H1 (cell line): Measurements from ENCODE around the gene ATP6V1G3. TPM values are rescaled to one million over a fixed set of nuclear protein-coding genes. Genes with fewer than 3 reads are reported as not detected.

Experiments used
- CTCF ChIA-PET: fragments of 300-600 bp; sonication (Branson Sonifier 250); formaldehyde crosslinking; loops from one replicate; lab custom pipeline; 2021; ENCODE audit not compliant: partially characterized antibody; lab: Charles Lee
- POLR2A ChIA-PET: fragments of 300-600 bp; sonication (Branson Sonifier 250); formaldehyde crosslinking; loops from one replicate; lab custom pipeline; 2021; ENCODE audit warnings: inconsistent platforms; ENCODE audit not compliant: partially characterized antibody; lab: Charles Lee
- DNase-seq, 2 experiments: peaks; one replicate each; pipeline versions ENCODE4 v3.0.0 to v3.0.0-alpha.2; 2010 to 2022; ENCODE audit warnings: low spot score in 2 of 2, low read depth in 1 of 2, mixed read lengths in 1 of 2
- FAIRE-seq: peaks from 2 replicates; lab custom pipeline; 2011; peaks lifted over from hg19 to GRCh38; lab: Jason Lieb, UNC
- H2AFZ ChIP-seq: 2 replicates; pipeline ENCODE4 v1.8.1; 2012; ENCODE audit warnings: low read length, inconsistent platforms
- H2AK5ac ChIP-seq: 2 replicates; pipeline ENCODE4 v1.6.1; 2013; ENCODE audit warnings: low read depth, low read length
- H2BK120ac ChIP-seq: replicated peaks from 2 replicates; pipeline ENCODE3; 2013; ENCODE audit warnings: low read depth, low read length, inconsistent platforms
- H2BK12ac ChIP-seq: 2 replicates; pipeline ENCODE4 v1.6.1; 2013; ENCODE audit warnings: low read depth, low read length
- H2BK15ac ChIP-seq: 2 replicates; pipeline ENCODE4 v1.6.1; 2013; ENCODE audit warnings: low read length
- H2BK20ac ChIP-seq: 2 replicates; pipeline ENCODE4 v1.6.1; 2013; ENCODE audit warnings: low read length
- H2BK5ac ChIP-seq: 2 replicates; pipeline ENCODE4 v1.6.1; 2013; ENCODE audit warnings: low read depth, low read length
- H3K14ac ChIP-seq: 2 replicates; pipeline ENCODE4 v1.6.1; 2013; ENCODE audit warnings: inconsistent platforms; ENCODE audit not compliant: insufficient read length
- H3K18ac ChIP-seq: 2 replicates; pipeline ENCODE4 v1.6.1; 2013; ENCODE audit warnings: low read length; ENCODE audit errors: extremely low read depth
- H3K23ac ChIP-seq: 2 replicates; pipeline ENCODE4 v1.6.1; 2013; ENCODE audit warnings: inconsistent platforms; ENCODE audit not compliant: insufficient read length
- H3K23me2 ChIP-seq: 2 replicates; pipeline ENCODE4 v1.6.1; 2013; ENCODE audit warnings: low read depth, low read length
- H3K27ac ChIP-seq: 2 replicates; pipeline ENCODE4 v1.6.1; 2011; ENCODE audit warnings: low read depth, low read length, inconsistent platforms
- H3K27me3 ChIP-seq, 4 experiments: replicated peaks in 1 of 4; 1 replicate in 1 of 4; 2 replicates in 3 of 4; pipeline versions ENCODE4 v1.6.1 to v1.8.1; 2011 to 2013; ENCODE audit warnings: low read length in 3 of 4, mild to moderate bottlenecking in 3 of 4, inconsistent platforms in 2 of 4, mixed read lengths in 2 of 4, moderate library complexity in 1 of 4; ENCODE audit not compliant: control insufficient read depth in 3 of 4, insufficient read depth in 3 of 4; ENCODE audit errors: extremely low read depth in 1 of 4
- H3K36me3 ChIP-seq, 4 experiments: 2 replicates each; pipeline versions ENCODE4 v1.6.1 to v1.8.1; 2011 to 2013; ENCODE audit warnings: mild to moderate bottlenecking in 4 of 4, low read length in 3 of 4, moderate library complexity in 2 of 4, control low read depth in 1 of 4, inconsistent platforms in 1 of 4; ENCODE audit not compliant: insufficient read depth in 4 of 4, control insufficient read depth in 2 of 4
- H3K4ac ChIP-seq: replicated peaks from 2 replicates; pipeline ENCODE3; 2013; ENCODE audit warnings: low read length, low read depth, mixed read lengths, inconsistent platforms; ENCODE audit not compliant: insufficient read length
- H3K4me1 ChIP-seq, 4 experiments: replicated peaks in 1 of 4; 1 replicate in 1 of 4; 2 replicates in 3 of 4; pipeline versions ENCODE4 v1.6.1 to v1.8.1; 2011 to 2013; ENCODE audit warnings: low read length in 3 of 4, inconsistent platforms in 2 of 4, mixed read lengths in 1 of 4; ENCODE audit not compliant: insufficient read depth in 4 of 4, control insufficient read depth in 3 of 4
- H3K4me2 ChIP-seq, 2 experiments: 2 replicates each; pipeline versions ENCODE4 v1.6.1 to v1.8.1; 2011 to 2013; ENCODE audit warnings: low read depth in 2 of 2, low read length in 2 of 2, control low read depth in 1 of 2, inconsistent platforms in 1 of 2, mild to moderate bottlenecking in 1 of 2; ENCODE audit not compliant: insufficient read depth in 1 of 2
- H3K4me3 ChIP-seq, 4 experiments: fragments of 200-600, 300-600 bp in 1 of 4; sonication (generic), shearing (Covaris generic), sonication (Bioruptor Twin) in 1 of 4; 2 replicates each; pipeline versions ENCODE4 v1.5.1 to v1.8.1; 2011 to 2016; ENCODE audit warnings: low read length in 4 of 4, low read depth in 3 of 4, control low read depth in 2 of 4, inconsistent platforms in 2 of 4, mild to moderate bottlenecking in 2 of 4, mixed read lengths in 1 of 4, moderate library complexity in 1 of 4; ENCODE audit not compliant: insufficient read depth in 2 of 4; ENCODE audit errors: extremely low read depth in 1 of 4
- H3K56ac ChIP-seq: replicated peaks from 2 replicates; pipeline ENCODE3; 2013; ENCODE audit warnings: low read depth, mild to moderate bottlenecking, mixed read lengths, low read length, inconsistent platforms; ENCODE audit not compliant: insufficient read length
- H3K79me1 ChIP-seq: 2 replicates; pipeline ENCODE4 v1.6.1; 2013; ENCODE audit warnings: low read depth, low read length, control low read depth
- H3K79me2 ChIP-seq, 2 experiments: 2 replicates each; pipeline versions ENCODE4 v1.6.1 to v1.8.1; 2012 to 2013; ENCODE audit warnings: low read length in 2 of 2, mild to moderate bottlenecking in 2 of 2, inconsistent platforms in 1 of 2; ENCODE audit not compliant: insufficient read depth in 2 of 2, control insufficient read depth in 1 of 2
- H3K9ac ChIP-seq, 4 experiments: replicated peaks in 1 of 4; 1 replicate in 1 of 4; 2 replicates in 3 of 4; pipeline versions ENCODE4 v1.6.1 to v1.8.1; 2011 to 2013; ENCODE audit warnings: low read depth in 3 of 4, low read length in 3 of 4, control low read depth in 2 of 4, mild to moderate bottlenecking in 2 of 4, moderate library complexity in 2 of 4, inconsistent platforms in 1 of 4; ENCODE audit errors: extremely low read depth in 1 of 4
- H3K9me3 ChIP-seq, 2 experiments: 2 replicates each; pipeline versions ENCODE4 v1.6.1 to v1.8.1; 2012 to 2013; ENCODE audit warnings: mild to moderate bottlenecking in 2 of 2, moderate library complexity in 2 of 2, control low read depth in 1 of 2, inconsistent platforms in 1 of 2, low read depth in 1 of 2, low read length in 1 of 2, mixed read lengths in 1 of 2; ENCODE audit not compliant: insufficient read depth in 2 of 2
- H4K20me1 ChIP-seq, 2 experiments: replicated peaks in 1 of 2; 2 replicates each; pipeline versions ENCODE3 to v1.8.1; 2011 to 2013; ENCODE audit warnings: inconsistent platforms in 2 of 2, low read length in 2 of 2, mild to moderate bottlenecking in 1 of 2; ENCODE audit not compliant: insufficient read depth in 2 of 2, control insufficient read depth in 1 of 2
- H4K5ac ChIP-seq: 2 replicates; pipeline ENCODE4 v1.6.1; 2013; ENCODE audit warnings: low read length, low read depth, mixed read lengths, inconsistent platforms; ENCODE audit not compliant: insufficient read length
- H4K8ac ChIP-seq: 2 replicates; pipeline ENCODE4 v1.8.0; 2013; ENCODE audit warnings: mild to moderate bottlenecking, moderate library complexity, low read length, inconsistent platforms; ENCODE audit not compliant: insufficient read depth; ENCODE audit errors: extremely low read depth
- H4K91ac ChIP-seq: replicated peaks from 2 replicates; pipeline ENCODE3; 2013; ENCODE audit warnings: low read length, mixed read lengths, inconsistent platforms; ENCODE audit not compliant: insufficient read length
- CBX5 ChIP-seq: fragments of 300-800, 300-1000 bp; sonication (generic); IDR thresholded peaks from 2 replicates; pipeline ENCODE4 v1.7.1; 2016; ENCODE audit warnings: antibody characterized with exemption, low read length, low read depth
- CBX8 ChIP-seq: fragments of 300-800, 300-1000 bp; sonication (generic); IDR thresholded peaks from 2 replicates; pipeline ENCODE4 v1.7.1; 2016; ENCODE audit warnings: low read depth, low read length, borderline replicate concordance
- EP300 ChIP-seq, 2 experiments: IDR thresholded peaks; 1 replicate in 1 of 2; 2 replicates in 1 of 2; pipeline ENCODE4 v1.6.1; 2011 to 2012; ENCODE audit warnings: low read depth in 2 of 2, low read length in 2 of 2, mild to moderate bottlenecking in 2 of 2, borderline replicate concordance in 1 of 2, inconsistent platforms in 1 of 2, moderate library complexity in 1 of 2
- JUN ChIP-seq: IDR thresholded peaks from 2 replicates; pipeline ENCODE4 v1.6.1; 2011; ENCODE audit warnings: low read depth, mild to moderate bottlenecking, improper control_type of control experiment, low read length
- NANOG ChIP-seq: IDR thresholded peaks from 2 replicates; pipeline ENCODE4 v1.6.1; 2011; ENCODE audit warnings: low read length, low read depth, mild to moderate bottlenecking, inconsistent platforms; ENCODE audit not compliant: insufficient read depth, poor library complexity, severe bottlenecking
- PHF8 ChIP-seq: fragments of 200-600 bp; sonication (generic); conservative IDR thresholded peaks from 2 replicates; pipeline ENCODE4 v1.7.1; 2012; ENCODE audit warnings: low read depth, mild to moderate bottlenecking, inconsistent platforms, low read length, moderate library complexity
- POLR2A ChIP-seq, 2 experiments: IDR thresholded peaks; 1 replicate in 1 of 2; 2 replicates in 1 of 2; pipeline ENCODE4 v1.6.1; 2011; ENCODE audit warnings: low read depth in 2 of 2, low read length in 2 of 2, mild to moderate bottlenecking in 2 of 2; ENCODE audit errors: control extremely low read depth in 1 of 2
- RFX5 ChIP-seq: IDR thresholded peaks from 2 replicates; pipeline ENCODE4 v1.6.1; 2011; ENCODE audit warnings: low read depth, low read length, improper control_type of control experiment, borderline replicate concordance
- RNF2 ChIP-seq: fragments of 200-900, 300-1000 bp; sonication (generic); IDR thresholded peaks from 2 replicates; pipeline ENCODE4 v1.7.1; 2016; ENCODE audit warnings: borderline replicate concordance, low read depth, mild to moderate bottlenecking, antibody characterized with exemption, low read length; ENCODE audit not compliant: poor library complexity, severe bottlenecking; ENCODE audit errors: missing control alignments
- TAF1 ChIP-seq: IDR thresholded peaks from 2 replicates; pipeline ENCODE4 v1.6.1; 2011; ENCODE audit warnings: mild to moderate bottlenecking, low read depth, low read length
- TBP ChIP-seq: IDR thresholded peaks from 2 replicates; pipeline ENCODE4 v1.6.1; 2011; ENCODE audit warnings: low read depth, low read length, improper control_type of control experiment
- WGBS, 2 experiments: shearing (Covaris generic) in 1 of 2; methylation state at CpG; one replicate each; pipeline versions ENCODE4 v1.1.6 to v1.1.7; 2013 to 2015; ENCODE audit warnings: low lambda C conversion rate in 2 of 2, mixed read lengths in 2 of 2, inconsistent platforms in 1 of 2, low coverage in 1 of 2, missing lambda C conversion rate in 1 of 2; ENCODE audit not compliant: insufficient replicate concordance in 2 of 2, insufficient coverage in 1 of 2, insufficient read length in 1 of 2; ENCODE audit errors: extremely low coverage in 1 of 2, missing lambda C conversion rate in 1 of 2; 5-methylcytosine and 5-hydroxymethylcytosine counted together
- polyA plus RNA-seq, 7 experiments: library from polyadenylated mRNA; depleted of rRNA in 3 of 7; stranded (reverse) in 5 of 7; unstranded in 2 of 7; fragments of >200 nt in 5 of 7; fragments of 200-250 nt in 2 of 7; gene quantifications; 1 replicate in 5 of 7; 2 replicates in 1 of 7; 4 replicates in 1 of 7; pipeline versions ENCODE4 v1.2.1 to v1.2.3, GENCODE V29; 2011 to 2013; ENCODE audit warnings: missing spikeins in 2 of 7, mixed read lengths in 2 of 7
- total RNA-seq: library from RNA; stranded (reverse); fragmentation: NEBNext Ultra II Directional; extraction: Animal tissue kit (Norgen Biotek cat#: 25700); gene quantifications from 2 replicates; pipeline ENCODE4 v1.2.1, GENCODE V29; 2021
- TF ChIP-seq, protein P1 (sequence below): IDR thresholded peaks from 2 replicates; pipeline ENCODE4 v1.6.1; 2012; ENCODE audit warnings: low read length, inconsistent platforms

The ATP6V1G3 gene
- total and polyA plus RNA-seq, 2 of the 8 experiments (the other 6 are each of a cell fraction or from before 2014, with no cell fraction given), result not detected

DNA sequence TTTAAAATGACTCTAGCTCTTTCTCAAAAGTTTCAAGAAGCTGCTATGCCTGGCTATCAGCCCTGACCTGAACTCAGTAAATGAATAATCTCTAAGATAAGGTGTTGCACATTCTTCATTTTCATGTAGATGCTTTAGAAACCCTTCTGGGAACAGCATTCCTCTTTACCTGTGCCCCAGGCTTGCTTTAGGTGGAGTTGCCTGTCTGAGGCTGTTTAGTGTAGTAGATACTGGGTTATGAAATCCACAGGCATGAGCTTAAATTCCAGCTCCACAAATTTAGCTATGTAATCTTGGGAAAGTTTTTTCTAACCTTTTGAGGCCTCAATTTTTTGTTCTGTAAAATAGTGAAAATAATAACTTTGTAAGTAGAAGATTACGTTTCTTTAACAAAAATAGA, 41.6 kb downstream of the ATP6V1G3 start:
- Histone ChIP-seq H3K4me1 (no peaks in the 10 kb centered on the region), H3K9me3 (0 out of 4 replicates have a peak, but pooled peaks cover 3 to 5% of the 10 kb centered on the region in 2 experiments), H3K23ac (no peak overlapping the region), H2BK120ac (no peak overlapping the region), H3K14ac (no peak overlapping the region), H4K8ac (no peak overlapping the region), H2AFZ (no peak overlapping the region), H3K27me3 (no peaks in the 10 kb centered on the region), H4K5ac (no peak overlapping the region), H3K79me2 (no peaks in the 10 kb centered on the region), H2BK12ac (no peak overlapping the region), H3K4me2 (no peak overlapping the region), H2AK5ac (no peak overlapping the region), H3K4me3 (no peak overlapping the region), H3K56ac (no peak overlapping the region), H2BK20ac (no peak overlapping the region), H4K20me1 (no peaks in the 10 kb centered on the region), H3K9ac (no peak overlapping the region), H3K18ac (no peak overlapping the region), H2BK15ac (no peak overlapping the region), H4K91ac (no peak overlapping the region), H3K23me2 (no peaks in the 10 kb centered on the region), H2BK5ac (no peak overlapping the region), H3K4ac (no peak overlapping the region), H3K79me1 (no peaks in the 10 kb centered on the region), H3K36me3 (no peaks in the 10 kb centered on the region), H3K27ac (no peak overlapping the region)
- WGBS, 2 experiments, result 75% methylated on average over 1 of the region's 1 CpG; no CpG with 5 or more reads in 1 of the 2 experiments
- no peak for FAIRE-seq
- POLR2A ChIA-PET, result no interaction called here
- no peak for DNase-seq
- CTCF ChIA-PET, result interaction anchor here (0.6 kb wide), 1 partner anchor 82 kb away, joined by 3 read pairs; no protein-coding TSS in a partner anchor
- TF ChIP-seq, protein P1, sequence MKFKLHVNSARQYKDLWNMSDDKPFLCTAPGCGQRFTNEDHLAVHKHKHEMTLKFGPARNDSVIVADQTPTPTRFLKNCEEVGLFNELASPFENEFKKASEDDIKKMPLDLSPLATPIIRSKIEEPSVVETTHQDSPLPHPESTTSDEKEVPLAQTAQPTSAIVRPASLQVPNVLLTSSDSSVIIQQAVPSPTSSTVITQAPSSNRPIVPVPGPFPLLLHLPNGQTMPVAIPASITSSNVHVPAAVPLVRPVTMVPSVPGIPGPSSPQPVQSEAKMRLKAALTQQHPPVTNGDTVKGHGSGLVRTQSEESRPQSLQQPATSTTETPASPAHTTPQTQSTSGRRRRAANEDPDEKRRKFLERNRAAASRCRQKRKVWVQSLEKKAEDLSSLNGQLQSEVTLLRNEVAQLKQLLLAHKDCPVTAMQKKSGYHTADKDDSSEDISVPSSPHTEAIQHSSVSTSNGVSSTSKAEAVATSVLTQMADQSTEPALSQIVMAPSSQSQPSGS, result no peak
- TF ChIP-seq CBX5, result no peak
- no peak for TF ChIP-seq POLR2A (IDR thresholded peaks at IDR 0.05; ENCODE audit: control extremely low read depth in 1 of 2, low read depth in 2 of 2, low read length in 2 of 2)
- TF ChIP-seq RFX5, result no peak
- TF ChIP-seq CBX8, result no peak
- no peak for TF ChIP-seq JUN
- TF ChIP-seq EP300 (IDR thresholded peaks at IDR 0.05; ENCODE audit: borderline replicate concordance in 1 of 2, low read depth in 2 of 2, low read length in 2 of 2), result no peak
- TF ChIP-seq TBP, result no peak
- no peak for TF ChIP-seq TAF1
- TF ChIP-seq PHF8, result no peak
- no peak for TF ChIP-seq NANOG
- no peak for TF ChIP-seq RNF2
